CD4-positive, alpha-beta T cell treated with Interleukin-2 at 100 ng/mL for 4 hours (primary cell): ENCODE results near the gene UNC5C.

ENCODE experiments used
- DNase-seq: peaks from one replicate; pipeline ENCODE4 v3.0.0-alpha.2; 2020; ENCODE audit warnings: low spot score

Gene UNC5C

DNA sequence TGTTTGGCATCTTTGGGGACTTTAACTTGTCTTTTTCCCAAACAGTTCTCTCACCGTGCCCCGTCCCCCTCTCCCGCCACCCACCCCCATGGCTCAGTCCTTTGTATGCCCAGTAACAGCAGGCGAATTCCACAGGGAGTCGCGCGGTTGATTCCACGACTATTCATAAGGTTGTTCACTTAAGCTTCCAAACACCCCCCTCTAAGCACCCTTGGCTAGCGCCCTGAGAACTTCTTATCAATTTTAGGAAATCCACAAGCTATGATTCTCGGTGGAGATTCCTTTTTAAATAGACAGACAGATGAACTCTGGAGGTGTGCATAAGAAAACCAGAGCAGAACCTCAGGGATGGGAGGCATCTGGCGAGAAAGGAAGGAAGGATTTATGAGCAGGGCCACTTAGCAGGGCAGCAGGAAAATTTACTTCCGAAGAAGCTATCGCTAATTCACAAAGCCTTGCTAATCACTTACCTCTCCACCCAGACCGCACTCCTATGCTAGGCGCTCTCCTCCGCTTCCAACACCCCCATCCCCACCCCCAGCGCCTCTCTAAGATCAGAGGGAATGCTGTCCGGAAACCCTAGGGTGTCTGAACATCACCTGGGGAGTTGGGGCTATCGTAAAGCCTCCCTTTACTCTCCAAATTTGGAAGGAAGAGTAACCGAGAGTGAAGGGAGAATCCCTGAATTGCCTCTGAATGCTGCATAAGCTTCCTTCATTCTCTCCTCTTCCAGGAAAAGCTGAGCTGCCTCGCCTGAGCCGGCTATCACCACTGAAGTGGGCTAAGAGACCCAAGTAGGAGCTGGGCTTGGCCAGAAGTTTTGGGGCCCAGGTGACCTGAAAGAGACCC lies 1.7 kb downstream of the UNC5C start:
- no peak for DNase-seq

GRCh38 chr4:95546221-95546620 lies 2.6 kb downstream of the UNC5C start:
- no peak for DNase-seq

- no peak for DNase-seq
Observed at GRCh38 chr4:95545546-95545945, 3.2 kb downstream of the UNC5C start.

- no peak for DNase-seq
Observed at GRCh38 chr4:95544113-95545103, 4.4 kb downstream of the UNC5C start.

GRCh38 chr4:95541889-95542607 lies 6.7 kb downstream of the UNC5C start:
- DNase-seq, result no peak

DNA sequence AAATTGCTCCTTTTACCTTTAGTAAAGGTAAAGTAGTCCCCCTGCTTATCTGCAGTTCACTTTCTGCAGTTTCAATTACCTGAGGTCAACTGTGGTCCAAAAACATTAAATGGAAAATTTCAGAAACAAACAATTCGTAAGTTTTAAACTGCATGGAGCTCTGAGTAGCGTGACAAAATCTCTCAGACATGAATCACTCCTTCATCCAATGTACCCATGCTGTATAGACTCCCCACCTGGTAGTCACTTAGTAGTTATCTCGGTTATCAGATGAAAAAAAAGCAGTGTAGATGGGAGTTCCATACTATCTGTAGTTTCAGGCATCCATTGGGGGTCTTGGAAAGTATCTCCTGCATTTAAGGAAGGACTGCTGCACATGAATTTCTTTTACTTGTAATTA lies 7.7 kb downstream of the UNC5C start:
- DNase-seq, result no peak

- DNase-seq, result no peak
Observed at GRCh38 chr4:95540227-95540626, 8.5 kb downstream of the UNC5C start.

- no peak for DNase-seq
Observed at GRCh38 chr4:95539106-95539505, 9.7 kb downstream of the UNC5C start.

- DNase-seq, result no peak
Observed at GRCh38 chr4:95537863-95538488, 10.8 kb downstream of the UNC5C start.

GRCh38 chr4:95537191-95537590 lies 11.6 kb downstream of the UNC5C start:
- no peak for DNase-seq

GRCh38 chr4:95536650-95537049 lies 12.1 kb downstream of the UNC5C start:
- no peak for DNase-seq

DNA sequence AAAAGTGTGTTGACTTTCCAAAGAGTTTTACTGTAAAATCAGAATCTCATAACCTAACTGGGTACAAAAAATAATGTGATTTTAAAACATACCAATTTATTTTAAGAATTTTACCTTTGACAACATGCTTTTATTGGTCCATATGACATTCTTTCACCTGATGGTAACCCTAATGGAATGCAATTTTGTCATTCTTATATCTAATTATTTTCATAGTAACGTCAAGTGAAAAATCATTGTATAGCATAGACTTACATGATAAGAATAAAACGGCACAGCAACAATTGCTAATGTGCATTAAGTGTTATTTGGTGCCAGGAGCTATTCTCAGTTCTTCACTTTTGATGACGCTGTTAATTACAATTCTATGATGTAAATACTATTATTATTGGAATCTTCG lies 13.6 kb downstream of the UNC5C start:
- no peak for DNase-seq

DNA sequence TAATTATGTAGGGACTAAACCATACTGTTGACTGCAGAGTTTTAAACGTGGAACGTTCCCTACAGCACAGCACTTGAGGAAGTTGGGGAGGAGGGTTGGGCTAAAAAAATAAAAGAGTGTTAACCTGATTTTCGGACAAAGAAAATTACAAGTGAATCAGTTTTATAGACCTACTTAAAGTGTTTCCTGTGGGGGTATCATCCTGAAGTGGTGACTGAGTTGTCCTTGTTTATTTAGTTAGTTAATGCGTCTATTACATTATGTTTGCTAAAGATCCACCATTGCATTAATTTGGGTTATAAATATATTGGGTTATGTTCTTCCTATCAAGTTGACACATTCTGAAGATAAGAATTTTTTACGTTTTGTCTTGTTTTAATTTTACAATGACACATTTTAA lies 14.7 kb downstream of the UNC5C start:
- no peak for DNase-seq

- no peak for DNase-seq
Observed at GRCh38 chr4:95533254-95533653, 15.5 kb downstream of the UNC5C start.

- no peak for DNase-seq
Observed at GRCh38 chr4:95532305-95532704, 16.5 kb downstream of the UNC5C start.

GRCh38 chr4:95531141-95531540 lies 17.6 kb downstream of the UNC5C start:
- DNase-seq, result no peak

- no peak for DNase-seq
Observed at GRCh38 chr4:95529946-95530345, 18.8 kb downstream of the UNC5C start.

DNA sequence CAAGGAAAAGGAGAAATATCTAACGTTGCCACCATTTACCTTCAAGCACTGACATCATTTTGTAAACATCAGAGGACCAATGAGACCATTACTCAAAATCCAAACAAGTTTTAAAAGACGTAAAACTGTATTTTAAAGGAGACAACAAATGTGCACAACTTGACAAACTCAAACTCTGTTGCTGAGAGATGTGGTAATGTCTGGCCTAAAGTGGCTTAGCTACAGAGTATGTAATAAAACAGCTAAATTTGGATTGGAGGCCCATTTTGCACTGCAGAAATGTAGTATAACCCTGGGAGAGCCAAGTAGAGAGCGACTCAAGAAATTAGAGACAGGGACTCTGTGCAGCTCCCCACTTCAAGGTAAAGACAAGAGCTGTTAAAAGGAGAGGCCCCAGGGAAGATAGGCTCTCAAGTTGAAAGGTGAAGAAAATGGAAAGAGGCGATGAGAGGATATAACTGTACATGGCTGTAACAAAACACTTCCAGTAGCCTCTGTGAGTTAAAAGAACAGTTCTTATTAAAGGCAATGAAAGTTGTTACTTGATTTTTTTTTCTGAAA lies 20.3 kb downstream of the UNC5C start:
- no peak for DNase-seq

GRCh38 chr4:95526075-95526474 lies 22.7 kb downstream of the UNC5C start:
- no peak for DNase-seq

DNA sequence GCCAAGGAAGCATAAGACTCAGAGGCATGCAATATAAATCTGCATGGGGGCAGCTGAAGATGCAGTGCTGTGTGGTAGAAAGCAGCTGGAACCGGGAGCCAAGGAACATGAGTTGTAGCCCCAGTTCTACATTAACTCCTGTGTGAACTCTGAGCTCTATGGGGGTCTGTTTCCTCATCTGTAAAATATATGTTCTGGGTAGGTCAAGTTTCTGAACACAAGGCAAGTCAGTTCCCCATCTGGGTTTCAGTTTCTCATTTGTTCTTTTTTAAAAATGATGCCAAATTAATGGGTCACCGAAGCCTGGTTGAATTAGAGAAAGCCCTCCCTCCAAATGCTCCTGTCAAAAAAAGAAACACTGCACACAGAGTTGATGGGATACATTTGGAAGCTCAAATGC lies 24.0 kb downstream of the UNC5C start:
- no peak for DNase-seq

DNA sequence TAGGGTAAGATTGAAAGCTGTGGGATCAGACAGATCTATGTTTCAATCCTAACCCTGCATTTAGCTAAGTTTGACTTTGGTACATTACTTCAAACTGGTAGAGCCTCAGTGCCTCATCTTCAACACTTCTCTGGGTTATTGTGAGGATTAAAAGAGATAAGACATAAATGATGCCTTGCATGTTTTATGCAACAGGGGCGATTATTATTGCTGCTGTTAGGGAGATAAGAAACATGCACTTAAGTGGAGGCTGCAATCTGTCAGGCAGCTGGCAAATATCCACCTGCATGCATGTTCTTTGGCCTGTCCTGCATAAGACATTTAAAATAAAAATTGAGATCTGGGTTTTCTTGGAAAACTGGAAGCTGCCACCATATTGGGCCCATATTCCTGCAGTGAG lies 24.6 kb downstream of the UNC5C start:
- no peak for DNase-seq
